Measurements from ENCODE around the gene PTCH2.

DNA sequence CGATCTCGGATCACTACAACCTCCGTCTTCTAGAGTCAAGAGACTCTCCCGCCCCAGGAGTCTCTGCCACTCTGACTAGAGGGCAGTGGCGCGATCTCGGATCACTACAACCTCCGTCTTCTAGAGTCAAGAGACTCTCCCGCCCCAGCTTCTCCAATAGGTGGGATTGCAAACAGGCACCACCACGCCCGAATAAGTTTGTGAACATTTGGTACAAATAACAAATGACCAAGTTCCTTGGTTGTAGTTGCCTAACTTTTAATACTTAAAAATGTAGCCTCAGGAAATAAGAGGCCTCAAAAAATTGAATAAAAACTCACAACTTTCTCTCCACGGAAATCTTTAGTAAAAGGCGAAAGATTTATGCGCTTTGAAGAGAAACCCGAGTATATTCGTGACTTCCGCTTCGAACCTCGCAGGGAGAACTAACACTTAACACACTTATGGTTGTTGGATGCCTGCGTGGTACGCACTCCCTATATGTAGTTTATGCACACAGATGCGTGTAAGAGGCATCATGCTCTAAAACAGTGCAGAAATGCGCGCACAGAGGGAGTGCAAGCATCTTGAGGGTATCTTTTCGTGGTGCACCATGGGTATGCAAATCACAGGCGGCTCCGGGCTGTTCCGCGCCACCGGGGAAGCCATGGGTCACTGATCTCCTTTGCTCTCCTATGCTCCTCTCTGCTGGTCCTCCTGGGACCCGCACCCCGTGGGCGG, 23.3 kb downstream of the PTCH2 start:
- TF ChIP-seq POLR2A (IDR thresholded peaks at IDR 0.05; ENCODE audit: low read depth, low read length) (peak; percentile 100), POLR2AphosphoS5 (IDR thresholded peaks at IDR 0.05; ENCODE audit: low read depth, low read length) (peak; percentile 100), TAF1 (IDR thresholded peaks at IDR 0.05; ENCODE audit: low read depth, low read length) (peak; percentile 69), SPI1 (IDR thresholded peaks at IDR 0.05; ENCODE audit: low read depth, low read length) (peak; percentile 75), PAX5 (IDR thresholded peaks at IDR 0.05; ENCODE audit: insufficient read depth, low read length, severe bottlenecking) (peak; percentile 56)

Measured in GM12891 (cell line).